CD4-positive, CD25-positive, alpha-beta regulatory T cell (primary cell): Measurements from ENCODE around the gene SERTAD1. TPM values are rescaled to one million over a fixed set of nuclear protein-coding genes. Genes with fewer than 3 reads are reported as not detected.

Experiments used
- ATAC-seq, 2 donors: fragments of 150-1000 bp; cut with Tn5 transposase; one replicate each; pipeline ENCODE4 v1.10.0; 2021; ENCODE audit warnings: low read depth in 2 of 2, moderate number of reproducible peaks in 2 of 2, moderate library complexity in 1 of 2
- DNase-seq, 3 donors: peaks; one replicate each; pipeline versions ENCODE4 v3.0.0 to v3.0.0-alpha.2; 2012 to 2022; ENCODE audit warnings: mixed read lengths in 1 of 3
- H3K27ac ChIP-seq: one replicate; pipeline ENCODE4 v1.7.0; 2013; ENCODE audit warnings: mild to moderate bottlenecking, low read length; ENCODE audit not compliant: insufficient read depth, poor library complexity, severe bottlenecking
- H3K27me3 ChIP-seq: one replicate; pipeline ENCODE4 v1.7.0; 2013; ENCODE audit warnings: low read length; ENCODE audit not compliant: control insufficient read depth, insufficient read depth
- H3K36me3 ChIP-seq: one replicate; pipeline ENCODE4 v1.7.0; 2013; ENCODE audit warnings: mild to moderate bottlenecking, low read length, moderate library complexity; ENCODE audit not compliant: control insufficient read depth, insufficient read depth
- H3K4me1 ChIP-seq: 2 replicates; pipeline ENCODE4 v1.7.0; 2013; ENCODE audit warnings: mild to moderate bottlenecking, low read length; ENCODE audit not compliant: insufficient read depth, control insufficient read depth, poor library complexity, severe bottlenecking
- H3K4me3 ChIP-seq: one replicate; pipeline ENCODE4 v1.7.0; 2013; ENCODE audit warnings: low read depth, mild to moderate bottlenecking, low read length, moderate library complexity
- H3K9me3 ChIP-seq, 2 experiments: 1 replicate in 1 of 2; 2 replicates in 1 of 2; pipeline ENCODE4 v1.7.0; 2013; ENCODE audit warnings: low read length in 2 of 2, mild to moderate bottlenecking in 1 of 2, moderate library complexity in 1 of 2; ENCODE audit not compliant: control insufficient read depth in 2 of 2
- H3K27ac Mint-ChIP-seq, 3 donors: one replicate each; pipeline ENCODE4 v1.8.0; 2020 to 2022; ENCODE audit warnings: mild to moderate bottlenecking in 3 of 3, mixed read lengths in 3 of 3, moderate library complexity in 2 of 3
- H3K27me3 Mint-ChIP-seq: one replicate; pipeline ENCODE4 v1.8.0; 2022; ENCODE audit warnings: mild to moderate bottlenecking, mixed read lengths
- H3K36me3 Mint-ChIP-seq: one replicate; pipeline ENCODE4 v1.8.0; 2020; ENCODE audit warnings: mixed read lengths
- H3K4me1 Mint-ChIP-seq, 4 donors: one replicate each; pipeline ENCODE4 v1.8.0; 2020 to 2022; ENCODE audit warnings: mixed read lengths in 4 of 4, mild to moderate bottlenecking in 1 of 4
- H3K4me3 Mint-ChIP-seq, 4 donors: one replicate each; pipeline ENCODE4 v1.8.0; 2020 to 2022; ENCODE audit warnings: mild to moderate bottlenecking in 4 of 4, mixed read lengths in 4 of 4, moderate library complexity in 3 of 4
- H3K9me3 Mint-ChIP-seq, 7 donors: one replicate each; pipeline ENCODE4 v1.8.0; 2020 to 2022; ENCODE audit warnings: mixed read lengths in 7 of 7, mild to moderate bottlenecking in 3 of 7, moderate library complexity in 2 of 7
- polyA plus RNA-seq, 4 donors: library from polyadenylated mRNA; unstranded; fragments of 300-500 nt; fragmentation: Illumina TruSeq; gene quantifications; one replicate each; pipeline ENCODE4 v1.2.3, GENCODE V29; 2021
- total RNA-seq: library from RNA; stranded (reverse); gene quantifications from one replicate; pipeline ENCODE4 v1.2.3, GENCODE V29; 2022

The SERTAD1 gene
- total and polyA plus RNA-seq, 5 donors from 2014 or later: 5.5 to 17.0 (median 6.1) TPM

- no peak overlapping the region for H3K27ac ChIP-seq
- no peaks in the 10 kb centered on the region for H3K9me3 ChIP-seq
- H3K4me3 ChIP-seq: no peak overlapping the region
- H3K36me3 Mint-ChIP-seq: no peaks in the 10 kb centered on the region
- no peaks in the 10 kb centered on the region for H3K27me3 Mint-ChIP-seq
- no peaks in the 10 kb centered on the region for H3K36me3 ChIP-seq
- no peaks in the 10 kb centered on the region for H3K9me3 Mint-ChIP-seq
- no peak overlapping the region for H3K27ac Mint-ChIP-seq
- DNase-seq (no peak), ATAC-seq (no peak)
- H3K4me1 ChIP-seq: no peaks in the 10 kb centered on the region
- H3K4me1 Mint-ChIP-seq: no peaks in the 10 kb centered on the region
- H3K4me3 Mint-ChIP-seq: no peak overlapping the region
- no peaks in the 10 kb centered on the region for H3K27me3 ChIP-seq
Measured at GRCh38 chr19:40392894-40393517, 32.8 kb downstream of the SERTAD1 start.

DNA sequence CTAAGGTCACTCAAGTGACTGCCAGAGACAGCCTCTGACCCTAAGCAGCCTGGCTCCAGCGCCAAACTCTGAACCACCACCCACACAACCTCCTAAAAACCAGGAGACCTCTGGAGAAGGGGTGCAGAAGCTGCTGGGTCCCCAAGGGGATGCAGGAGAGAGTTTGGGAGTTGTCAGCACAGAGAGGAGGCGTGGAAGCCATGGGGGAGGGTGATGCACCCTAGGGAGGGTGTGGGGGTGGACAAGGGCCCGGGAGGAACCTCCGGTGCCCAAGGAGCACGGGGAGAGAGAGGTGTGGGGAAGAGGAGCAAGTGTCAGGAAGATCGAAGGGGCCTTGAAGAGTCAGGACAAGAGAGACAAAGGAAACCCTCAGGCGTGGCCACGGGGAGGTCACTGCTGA is 33.7 kb downstream of the SERTAD1 start:
- no peak overlapping the region for H3K27ac Mint-ChIP-seq
- no peak overlapping the region for H3K27ac ChIP-seq
- H3K27me3 ChIP-seq: no peaks in the 10 kb centered on the region
- H3K9me3 ChIP-seq: no peaks in the 10 kb centered on the region
- DNase-seq (no peak), ATAC-seq (no peak)
- no peak overlapping the region for H3K4me3 Mint-ChIP-seq
- no peaks in the 10 kb centered on the region for H3K36me3 ChIP-seq
- no peaks in the 10 kb centered on the region for H3K4me1 Mint-ChIP-seq
- H3K9me3 Mint-ChIP-seq: no peaks in the 10 kb centered on the region
- H3K27me3 Mint-ChIP-seq: no peaks in the 10 kb centered on the region
- H3K36me3 Mint-ChIP-seq: no peaks in the 10 kb centered on the region
- no peaks in the 10 kb centered on the region for H3K4me1 ChIP-seq
- no peak overlapping the region for H3K4me3 ChIP-seq

- ATAC-seq (no peak), DNase-seq (no peak)
- Mint-ChIP-seq H3K4me1 (no peaks in the 10 kb centered on the region), H3K9me3 (no peaks in the 10 kb centered on the region), H3K27ac (no peak within 1 kb of the TSS), H3K36me3 (no peaks in the 10 kb centered on the region), H3K4me3 (peak within 1 kb of the TSS in 1 of 4 donors; percentile 51), H3K27me3 (no peaks in the 10 kb centered on the region)
- Histone ChIP-seq H3K27me3 (no peaks in the 10 kb centered on the region), H3K4me1 (no peaks in the 10 kb centered on the region), H3K27ac (no peak within 1 kb of the TSS), H3K9me3 (no peaks in the 10 kb centered on the region), H3K4me3 (no peak within 1 kb of the TSS), H3K36me3 (no peaks in the 10 kb centered on the region)
Measured at GRCh38 chr19:40390084-40390742, 35.6 kb downstream of the SERTAD1 start, which contains the start of gene HIPK4. Gene HIPK4 (minus strand): TSS chr19:40390181. CDS start chr19:40389902, 279 bp downstream.

GRCh38 chr19:40389404-40390083 is 36.2 kb downstream of the SERTAD1 start:
- Histone ChIP-seq H3K36me3 (no peaks in the 10 kb centered on the region), H3K27ac (no peak overlapping the region), H3K4me3 (no peak overlapping the region), H3K4me1 (no peaks in the 10 kb centered on the region), H3K27me3 (no peaks in the 10 kb centered on the region), H3K9me3 (no peaks in the 10 kb centered on the region)
- H3K27me3 Mint-ChIP-seq: no peaks in the 10 kb centered on the region
- no peak overlapping the region for H3K27ac Mint-ChIP-seq
- DNase-seq (no peak), ATAC-seq (no peak)
- no peaks in the 10 kb centered on the region for H3K9me3 Mint-ChIP-seq
- no peaks in the 10 kb centered on the region for H3K4me1 Mint-ChIP-seq
- H3K4me3 Mint-ChIP-seq: no peak overlapping the region
- H3K36me3 Mint-ChIP-seq: no peaks in the 10 kb centered on the region

DNA sequence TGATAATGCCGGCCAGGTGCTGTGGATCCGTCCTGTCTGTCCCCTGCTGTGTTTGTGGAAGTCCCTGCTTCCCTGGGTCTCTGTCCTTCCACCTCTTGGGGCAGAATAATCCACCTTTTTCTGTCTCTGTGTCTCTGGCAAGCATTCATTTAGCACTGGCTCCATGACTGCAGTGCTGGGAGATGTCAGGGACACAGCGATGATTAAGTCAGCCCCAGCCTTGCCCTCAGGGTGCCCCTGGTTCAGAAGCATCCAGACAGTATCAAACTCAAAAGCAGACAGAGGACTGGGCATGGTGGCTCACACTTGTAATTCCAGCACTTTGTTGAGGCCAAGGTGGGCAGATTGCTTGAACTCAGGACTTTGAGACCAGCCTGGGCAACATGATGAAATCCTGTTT is 37.3 kb downstream of the SERTAD1 start:
- H3K27ac Mint-ChIP-seq: no peak overlapping the region
- ATAC-seq (no peak), DNase-seq (no peak)
- Histone ChIP-seq H3K27ac (no peak overlapping the region), H3K9me3 (no peaks in the 10 kb centered on the region), H3K27me3 (no peaks in the 10 kb centered on the region), H3K4me1 (no peaks in the 10 kb centered on the region), H3K4me3 (no peak overlapping the region), H3K36me3 (no peaks in the 10 kb centered on the region)
- H3K36me3 Mint-ChIP-seq: no peaks in the 10 kb centered on the region
- no peaks in the 10 kb centered on the region for H3K27me3 Mint-ChIP-seq
- H3K9me3 Mint-ChIP-seq: peaks cover 0 to 1% (median 0%) of the 10 kb centered on the region in 7 donors
- no peak overlapping the region for H3K4me3 Mint-ChIP-seq
- no peaks in the 10 kb centered on the region for H3K4me1 Mint-ChIP-seq

DNA sequence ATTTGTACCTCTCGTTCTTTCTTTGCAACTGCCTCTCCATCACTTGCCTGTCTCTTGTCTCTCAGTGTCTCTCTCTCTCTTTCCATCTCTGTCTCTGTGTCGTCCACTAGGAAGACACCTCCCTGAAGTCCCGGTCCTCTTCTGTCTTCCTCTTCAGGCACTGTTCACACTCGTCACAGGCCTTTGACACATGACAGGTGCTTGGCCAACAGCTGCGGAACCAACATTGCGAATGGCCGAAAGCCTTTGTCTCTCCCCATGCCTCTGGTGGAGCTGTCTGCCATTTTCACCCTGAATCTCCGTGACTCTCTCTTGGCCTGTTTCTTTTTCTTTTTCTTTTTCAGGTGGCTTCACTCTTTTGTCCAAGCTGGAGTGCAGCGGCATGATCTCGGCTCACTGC is 38.6 kb downstream of the SERTAD1 start:
- Histone ChIP-seq H3K4me1 (no peaks in the 10 kb centered on the region), H3K36me3 (no peaks in the 10 kb centered on the region), H3K27me3 (no peaks in the 10 kb centered on the region), H3K27ac (no peak overlapping the region), H3K9me3 (no peaks in the 10 kb centered on the region), H3K4me3 (no peak overlapping the region)
- Mint-ChIP-seq H3K27me3 (no peaks in the 10 kb centered on the region), H3K36me3 (no peaks in the 10 kb centered on the region), H3K4me1 (no peaks in the 10 kb centered on the region), H3K4me3 (no peak overlapping the region), H3K27ac (no peak overlapping the region), H3K9me3 (peaks cover 0 to 1% (median 0%) of the 10 kb centered on the region in 7 donors)
- DNase-seq: no peak
- ATAC-seq: no peak

GRCh38 chr19:40383668-40384248 is 42.0 kb downstream of the SERTAD1 start:
- H3K4me3 Mint-ChIP-seq: no peak overlapping the region
- no peaks in the 10 kb centered on the region for H3K4me1 Mint-ChIP-seq
- H3K27ac ChIP-seq: no peak overlapping the region
- ATAC-seq: no peak
- H3K36me3 Mint-ChIP-seq: peaks cover 4% of the 10 kb centered on the region
- no peaks in the 10 kb centered on the region for H3K9me3 ChIP-seq
- H3K27me3 ChIP-seq: no peaks in the 10 kb centered on the region
- no peak for DNase-seq
- H3K27ac Mint-ChIP-seq: no peak overlapping the region
- no peaks in the 10 kb centered on the region for H3K36me3 ChIP-seq
- H3K4me1 ChIP-seq: no peaks in the 10 kb centered on the region
- no peak overlapping the region for H3K4me3 ChIP-seq
- H3K27me3 Mint-ChIP-seq: no peaks in the 10 kb centered on the region
- H3K9me3 Mint-ChIP-seq: peaks cover 0 to 1% (median 0%) of the 10 kb centered on the region in 7 donors
